OCI-LY3 (cell line): ENCODE data around the gene DLD.
"Not testable (repeated sequence)": the region's sequence is repeated elsewhere in the genome, so short reads cannot be mapped to it uniquely, and the experiment has no call there.

Source experiments
- H2AFZ ChIP-seq: fragments of 200-600, 300-600 bp; shearing (Covaris generic); 2 replicates; pipeline ENCODE4 v1.6.0; 2014; ENCODE audit warnings: antibody characterized with exemption, low read depth, low read length
- H3K27ac ChIP-seq: fragments of 200-600, 300-600 bp; sonication (generic); 2 replicates; pipeline ENCODE4 v1.5.1; 2014; ENCODE audit warnings: mild to moderate bottlenecking, low read length, moderate library complexity, mixed read lengths
- H3K27me3 ChIP-seq: fragments of 200-600, 300-600 bp; sonication (generic); 2 replicates; pipeline ENCODE4 v1.6.1; 2014; ENCODE audit warnings: low read depth, low read length, mixed read lengths
- H3K36me3 ChIP-seq: fragments of 200-600, 300-600 bp; sonication (generic); replicated peaks from 2 replicates; pipeline ENCODE3; 2014; ENCODE audit warnings: low read depth, low read length, mixed read lengths
- H3K4me1 ChIP-seq: fragments of 300-600, 200-600 bp; sonication (generic); 2 replicates; pipeline ENCODE4 v1.6.1; 2014; ENCODE audit warnings: low read length, mixed read lengths
- H3K4me2 ChIP-seq: fragments of 200-600, 300-600 bp; sonication (generic); 2 replicates; pipeline ENCODE4 v1.6.1; 2014; ENCODE audit warnings: low read length, mixed read lengths
- H3K4me3 ChIP-seq: fragments of 300-600, 200-600 bp; sonication (generic); 2 replicates; pipeline ENCODE4 v1.5.1; 2014; ENCODE audit warnings: antibody characterized with exemption, mild to moderate bottlenecking, low read length, moderate library complexity
- H3K79me2 ChIP-seq: fragments of 300-600, 200-600 bp; shearing (Covaris generic); 2 replicates; pipeline ENCODE4 v1.6.1; 2014; ENCODE audit warnings: mild to moderate bottlenecking, low read length, mixed read lengths
- H3K9ac ChIP-seq: fragments of 300-600, 200-600 bp; shearing (Covaris generic); 2 replicates; pipeline ENCODE4 v1.6.0; 2014; ENCODE audit warnings: mild to moderate bottlenecking, low read length, moderate library complexity
- H3K9me3 ChIP-seq: fragments of 200-600, 300-600 bp; shearing (Covaris generic); 2 replicates; pipeline ENCODE4 v1.6.1; 2014; ENCODE audit warnings: low read length, mixed read lengths; ENCODE audit not compliant: insufficient read depth
- H4K20me1 ChIP-seq: fragments of 200-600, 300-600 bp; sonication (generic); 2 replicates; pipeline ENCODE4 v1.6.1; 2016; ENCODE audit warnings: low read length, mixed read lengths; ENCODE audit not compliant: insufficient read depth
- EZH2phosphoT487 ChIP-seq: fragments of 200-600 bp; shearing (Covaris generic); IDR thresholded peaks from 2 replicates; pipeline ENCODE4 v1.6.1; 2018; ENCODE audit warnings: antibody characterized with exemption, mixed run types, low read depth
- TF ChIP-seq, protein P1 (sequence below): fragments of 200-600, 300-600 bp; sonication (generic); IDR thresholded peaks from 2 replicates; pipeline ENCODE4 v1.5.1; 2014; ENCODE audit warnings: antibody characterized with exemption, low read length, low read depth

Gene DLD

DNA sequence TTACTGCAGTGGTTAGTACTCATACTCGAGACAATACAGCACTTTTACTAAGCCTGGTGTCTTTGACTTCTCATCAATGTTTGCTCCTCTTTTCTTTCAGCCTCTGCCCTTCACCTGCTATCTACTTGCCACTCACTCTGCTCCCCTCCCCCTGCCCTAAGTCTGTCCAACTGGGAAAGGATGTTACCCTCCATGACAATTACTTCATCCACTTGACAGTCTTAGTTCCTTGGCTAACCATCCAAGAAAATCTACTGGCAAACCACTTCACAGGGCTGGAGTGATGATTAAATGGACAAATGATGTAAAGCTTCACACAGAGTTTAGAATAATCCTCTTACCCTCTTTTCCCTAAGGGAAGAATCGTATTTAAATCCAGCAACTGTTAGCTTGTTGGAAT, 8.2 kb upstream of the DLD start:
- H3K9me3 ChIP-seq: no peaks in the 10 kb centered on the region
- peaks cover 30% of the 10 kb centered on the region for H3K27me3 ChIP-seq
- H3K4me1 ChIP-seq: no peaks in the 10 kb centered on the region
- H4K20me1 ChIP-seq: no peaks in the 10 kb centered on the region
- H3K9ac ChIP-seq: no peak overlapping the region
- H3K36me3 ChIP-seq: no peaks in the 10 kb centered on the region
- no peak for TF ChIP-seq EZH2phosphoT487
- TF ChIP-seq, protein P1, sequence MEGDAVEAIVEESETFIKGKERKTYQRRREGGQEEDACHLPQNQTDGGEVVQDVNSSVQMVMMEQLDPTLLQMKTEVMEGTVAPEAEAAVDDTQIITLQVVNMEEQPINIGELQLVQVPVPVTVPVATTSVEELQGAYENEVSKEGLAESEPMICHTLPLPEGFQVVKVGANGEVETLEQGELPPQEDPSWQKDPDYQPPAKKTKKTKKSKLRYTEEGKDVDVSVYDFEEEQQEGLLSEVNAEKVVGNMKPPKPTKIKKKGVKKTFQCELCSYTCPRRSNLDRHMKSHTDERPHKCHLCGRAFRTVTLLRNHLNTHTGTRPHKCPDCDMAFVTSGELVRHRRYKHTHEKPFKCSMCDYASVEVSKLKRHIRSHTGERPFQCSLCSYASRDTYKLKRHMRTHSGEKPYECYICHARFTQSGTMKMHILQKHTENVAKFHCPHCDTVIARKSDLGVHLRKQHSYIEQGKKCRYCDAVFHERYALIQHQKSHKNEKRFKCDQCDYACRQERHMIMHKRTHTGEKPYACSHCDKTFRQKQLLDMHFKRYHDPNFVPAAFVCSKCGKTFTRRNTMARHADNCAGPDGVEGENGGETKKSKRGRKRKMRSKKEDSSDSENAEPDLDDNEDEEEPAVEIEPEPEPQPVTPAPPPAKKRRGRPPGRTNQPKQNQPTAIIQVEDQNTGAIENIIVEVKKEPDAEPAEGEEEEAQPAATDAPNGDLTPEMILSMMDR: no peak
- no peak overlapping the region for H3K4me3 ChIP-seq
- no peak overlapping the region for H3K4me2 ChIP-seq
- H3K79me2 ChIP-seq: no peaks in the 10 kb centered on the region
- no peak overlapping the region for H3K27ac ChIP-seq
- no peak overlapping the region for H2AFZ ChIP-seq

DNA sequence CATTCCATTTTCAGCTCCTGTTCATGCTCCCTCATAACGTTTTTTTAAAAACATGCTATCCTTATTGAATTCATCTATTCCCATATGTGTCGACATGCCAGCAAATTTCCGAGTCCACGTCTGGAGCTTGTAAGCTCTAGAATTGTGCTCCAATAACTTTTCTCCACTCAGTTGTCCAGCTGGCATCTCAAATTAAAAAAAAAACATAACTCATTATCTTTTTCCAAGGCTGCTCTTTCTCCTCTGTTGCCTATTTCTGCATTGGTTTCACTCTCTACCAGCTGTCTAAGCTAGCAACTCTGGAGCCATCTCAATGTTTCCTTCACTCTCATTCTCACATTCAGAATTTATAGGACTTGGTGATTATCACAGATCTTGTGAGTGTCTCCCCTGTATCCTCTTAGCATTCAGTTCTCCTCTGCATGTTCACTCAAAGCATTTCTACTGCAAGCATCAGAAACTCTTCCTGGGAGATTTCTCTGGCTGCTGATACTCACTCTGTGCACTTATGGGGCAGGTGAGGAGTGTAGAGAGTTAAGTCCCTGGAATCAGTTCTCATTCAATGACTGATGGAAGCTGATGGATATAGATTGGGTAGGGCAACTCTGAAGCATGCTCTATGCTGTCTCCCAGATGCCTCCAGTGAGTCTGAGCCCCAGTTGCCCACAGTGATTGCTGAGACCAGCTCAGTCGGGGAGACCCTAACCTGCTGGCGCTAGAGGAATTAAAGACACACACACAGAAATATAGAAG, 6.7 kb upstream of the DLD start:
- no peak overlapping the region for H3K4me2 ChIP-seq
- H3K9me3 ChIP-seq: no peaks in the 10 kb centered on the region
- no peak overlapping the region for H3K27ac ChIP-seq
- no peak for TF ChIP-seq EZH2phosphoT487
- TF ChIP-seq, protein P1: no peak
- H2AFZ ChIP-seq: no peak overlapping the region
- H3K79me2 ChIP-seq: no peaks in the 10 kb centered on the region
- H3K9ac ChIP-seq: no peak overlapping the region
- no peak overlapping the region for H3K4me3 ChIP-seq
- no peaks in the 10 kb centered on the region for H3K36me3 ChIP-seq
- H4K20me1 ChIP-seq: no peaks in the 10 kb centered on the region
- H3K4me1 ChIP-seq: no peaks in the 10 kb centered on the region
- H3K27me3 ChIP-seq: peaks cover 26% of the 10 kb centered on the region

DNA sequence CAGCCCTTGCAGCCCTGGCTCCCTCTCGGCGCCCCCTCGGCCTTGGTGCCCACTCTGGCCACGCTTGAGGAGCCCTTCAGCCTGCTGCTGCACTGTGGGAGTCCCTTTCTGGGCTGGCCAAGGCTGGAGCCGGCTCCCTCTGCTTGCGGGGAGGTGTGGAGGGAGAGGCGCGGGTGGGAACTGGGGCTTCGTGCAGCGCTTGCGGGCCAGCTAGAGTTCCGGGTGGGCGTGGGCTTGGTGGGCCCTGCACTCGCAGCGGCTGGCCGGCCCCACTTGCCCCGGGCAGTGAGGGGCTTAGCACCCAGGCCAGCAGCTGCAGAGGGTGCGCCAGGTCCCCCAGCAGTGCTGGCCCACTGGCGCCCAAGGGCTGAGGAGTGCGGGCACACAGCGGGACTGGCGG, 3.2 kb upstream of the DLD start:
- not testable (repeated sequence) for H3K4me3 ChIP-seq, H4K20me1 ChIP-seq, H3K9me3 ChIP-seq, H2AFZ ChIP-seq, H3K9ac ChIP-seq, H3K27ac ChIP-seq, H3K36me3 ChIP-seq, H3K4me2 ChIP-seq
- Histone ChIP-seq H3K27me3 (peaks cover 10% of the 10 kb centered on the region; the same call in 1 of the 2 replicates), H3K79me2 (peaks cover 18% of the 10 kb centered on the region), H3K4me1 (peaks cover 12% of the 10 kb centered on the region)

DNA sequence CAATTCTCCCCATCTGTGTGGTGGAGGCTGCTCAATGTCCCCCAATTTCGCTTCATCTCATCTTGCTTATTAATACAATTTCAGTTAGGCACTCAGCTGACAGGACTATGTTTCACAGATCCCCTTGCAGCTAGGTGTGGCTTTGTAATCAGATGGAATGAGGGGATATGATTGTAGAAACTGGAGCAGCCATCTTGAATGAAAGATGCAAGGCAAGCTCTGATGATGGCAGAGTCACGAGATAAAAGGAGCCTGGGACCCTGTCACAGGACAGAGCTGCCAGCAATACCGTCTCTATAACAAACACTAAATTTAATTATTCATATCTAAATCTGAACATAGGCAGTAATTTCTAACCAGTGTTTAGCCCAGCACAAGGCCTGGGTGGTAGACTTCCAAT, 991 bp upstream of the DLD start:
- H3K79me2 ChIP-seq: peaks cover 38% of the 10 kb centered on the region
- H3K36me3 ChIP-seq: peaks cover 12% of the 10 kb centered on the region
- peak overlapping the region; percentile 92 for H3K4me3 ChIP-seq
- peaks cover 12% of the 10 kb centered on the region for H3K4me1 ChIP-seq
- no peak overlapping the region for H3K27ac ChIP-seq
- TF ChIP-seq EZH2phosphoT487: no peak
- TF ChIP-seq, protein P1: no peak
- H3K9me3 ChIP-seq: no peaks in the 10 kb centered on the region
- peak overlapping the region; percentile 81 for H2AFZ ChIP-seq
- peaks cover 4% of the 10 kb centered on the region; the same call in 1 of the 2 replicates for H3K27me3 ChIP-seq
- peaks cover 22% of the 10 kb centered on the region for H4K20me1 ChIP-seq
- H3K9ac ChIP-seq: no peak overlapping the region
- H3K4me2 ChIP-seq: peak overlapping the region; percentile 66
